PC-3 (cell line): ENCODE data around the gene GAD1. TPM values are rescaled to one million over a fixed set of nuclear protein-coding genes. Genes with fewer than 3 reads are reported as not detected.

ENCODE experiments used
- ATAC-seq: fragments of 200-7000 bp; cut with Tn5 transposase; 2 replicates; pipeline ENCODE4 v1.9.1; 2020; ENCODE audit warnings: mild to moderate bottlenecking, moderate library complexity
- BruUV-seq: library from RNA; stranded (reverse); fragments of 400-500 nt; replicated peaks from 2 replicates; lab custom pipeline; 2021; lab: Mats Ljungman, UMichigan
- CTCF ChIA-PET: fragments of 300-600 bp; sonication (Branson Sonifier 250); formaldehyde crosslinking; loops from one replicate; lab custom pipeline; 2022; ENCODE audit warnings: antibody characterized with exemption; lab: Charles Lee
- POLR2A ChIA-PET: fragments of 300-600 bp; sonication (Branson Sonifier 250); formaldehyde crosslinking; loops from one replicate; lab custom pipeline; 2022; ENCODE audit warnings: antibody characterized with exemption; ENCODE audit not compliant: unreplicated experiment; lab: Charles Lee
- DNase-seq: peaks from one replicate; pipeline ENCODE4 v3.0.0-alpha.2; 2015
- H2AFZ ChIP-seq: fragments of 300-600 bp; sonication (generic); 2 replicates; pipeline ENCODE4 v1.6.0; 2016; ENCODE audit warnings: antibody characterized with exemption, low read length
- H3F3A ChIP-seq: fragments of 300-600 bp; sonication (generic); one replicate; pipeline ENCODE4 v1.6.0; 2017; ENCODE audit warnings: antibody characterized with exemption, low read length, control low read depth, mild to moderate bottlenecking; ENCODE audit not compliant: unreplicated experiment
- H3K27ac ChIP-seq: fragments of 300-600 bp; sonication (generic); 2 replicates; pipeline ENCODE4 v1.5.1; 2016; ENCODE audit warnings: mild to moderate bottlenecking, low read length
- H3K27me3 ChIP-seq: fragments of 300-600 bp; sonication (generic); 2 replicates; pipeline ENCODE4 v1.6.1; 2016; ENCODE audit warnings: low read length, mixed read lengths
- H3K36me3 ChIP-seq: fragments of 300-600 bp; sonication (generic); 2 replicates; pipeline ENCODE4 v1.6.1; 2016; ENCODE audit warnings: low read depth, mixed run types, low read length, mixed read lengths
- H3K4me1 ChIP-seq: fragments of 300-600 bp; sonication (generic); 2 replicates; pipeline ENCODE4 v1.5.1; 2016; ENCODE audit warnings: low read length; ENCODE audit not compliant: insufficient read depth
- H3K4me2 ChIP-seq: fragments of 300-600 bp; sonication (generic); 2 replicates; pipeline ENCODE4 v1.6.0; 2016; ENCODE audit warnings: low read length
- H3K4me3 ChIP-seq: fragments of 300-600 bp; sonication (generic); 2 replicates; pipeline ENCODE4 v1.5.1; 2016; ENCODE audit warnings: mild to moderate bottlenecking, low read length, mixed read lengths
- H3K79me2 ChIP-seq: fragments of 300-600 bp; sonication (generic); 2 replicates; pipeline ENCODE4 v1.6.1; 2017; ENCODE audit warnings: low read length, mixed read lengths
- H3K9ac ChIP-seq: fragments of 300-600 bp; sonication (generic); 2 replicates; pipeline ENCODE4 v1.6.0; 2016; ENCODE audit warnings: mild to moderate bottlenecking, low read length
- H3K9me2 ChIP-seq: fragments of 300-600 bp; sonication (generic); replicated peaks from 2 replicates; pipeline ENCODE4 v1.6.1; 2016; ENCODE audit warnings: mixed run types, low read length, mixed read lengths
- H3K9me3 ChIP-seq: fragments of 300-600 bp; sonication (generic); 2 replicates; pipeline ENCODE4 v1.6.1; 2016; ENCODE audit warnings: low read length, mixed read lengths
- H4K20me1 ChIP-seq: fragments of 300-600 bp; sonication (generic); 2 replicates; pipeline ENCODE4 v1.6.1; 2016; ENCODE audit warnings: low read length, mixed read lengths
- CTCF ChIP-seq: fragments of 300-600 bp; sonication (generic); conservative IDR thresholded peaks from 2 replicates; pipeline ENCODE4 v1.5.1; 2017; ENCODE audit warnings: antibody characterized with exemption, low read depth, mild to moderate bottlenecking, low read length
- EZH2 ChIP-seq: fragments of 300-600 bp; sonication (generic); IDR thresholded peaks from one replicate; pipeline ENCODE4 v1.6.1; 2017; ENCODE audit warnings: antibody characterized with exemption, mild to moderate bottlenecking, low read length; ENCODE audit not compliant: unreplicated experiment
- EZH2phosphoT487 ChIP-seq: fragments of 300-600 bp; sonication (generic); IDR thresholded peaks from 2 replicates; pipeline ENCODE4 v1.6.1; 2018; ENCODE audit warnings: mild to moderate bottlenecking, antibody characterized with exemption, low read length, borderline replicate concordance
- intact Hi-C: fragments of 100-400 bp; cut with micrococcal nuclease; formaldehyde crosslinking; loops from 2 replicates; pipeline ENCODE4 v1.9.0; 2023
- total RNA-seq: library from RNA; depleted of rRNA; stranded (reverse); fragments of >200 nt; gene quantifications from 2 replicates; pipeline ENCODE4 v1.2.3, GENCODE V29; 2014

GAD1 gene
- total RNA-seq, 1 experiment from 2014 or later, result 10.6 TPM

- Histone ChIP-seq H3K27me3 (no peaks in the 10 kb centered on the region), H3K9ac (no peak overlapping the region), H3K79me2 (no peaks in the 10 kb centered on the region), H2AFZ (no peak overlapping the region), H4K20me1 (no peaks in the 10 kb centered on the region), H3F3A (no peaks in the 10 kb centered on the region), H3K9me2 (no peaks in the 10 kb centered on the region), H3K4me2 (peak overlapping the region; percentile 93), H3K4me3 (no peak overlapping the region), H3K36me3 (no peaks in the 10 kb centered on the region), H3K4me1 (peaks cover 7% of the 10 kb centered on the region; the same call in 1 of the 2 replicates), H3K27ac (no peak overlapping the region), H3K9me3 (no peaks in the 10 kb centered on the region)
- no peak for DNase-seq
- no peak for TF ChIP-seq EZH2phosphoT487
- ChIA-PET POLR2A (no interaction called here), CTCF (no interaction called here)
- no TSS peak for BruUV-seq
- ATAC-seq, result no peak
- intact Hi-C loops, result no loop called here
Observed at GRCh38 chr2:170772295-170772694, 44.4 kb upstream of the GAD1 start.

- no peak for ATAC-seq
- no peaks in the 10 kb centered on the region for H3K27me3 ChIP-seq
Observed at GRCh38 chr2:170774074-170774473, 42.6 kb upstream of the GAD1 start.

GRCh38 chr2:170778900-170779299 is 37.8 kb upstream of the GAD1 start:
- ATAC-seq (no peak), DNase-seq (no peak)
- CTCF ChIA-PET, result no interaction called here
- BruUV-seq, result no TSS peak
- H3K9ac ChIP-seq, result no peak overlapping the region
- H3K27me3 ChIP-seq, result no peaks in the 10 kb centered on the region
- H3K4me2 ChIP-seq, result no peak overlapping the region
- no peaks in the 10 kb centered on the region for H3K4me1 ChIP-seq
- H4K20me1 ChIP-seq, result no peaks in the 10 kb centered on the region
- H3F3A ChIP-seq, result no peaks in the 10 kb centered on the region
- TF ChIP-seq EZH2phosphoT487, result no peak
- TF ChIP-seq EZH2, result no peak
- no peak for TF ChIP-seq CTCF
- H3K36me3 ChIP-seq, result no peaks in the 10 kb centered on the region
- POLR2A ChIA-PET, result no interaction called here
- no peak overlapping the region for H3K4me3 ChIP-seq
- H3K27ac ChIP-seq, result no peak overlapping the region
- H3K9me3 ChIP-seq, result no peaks in the 10 kb centered on the region
- intact Hi-C loops, result no loop called here
- H2AFZ ChIP-seq, result no peak overlapping the region
- no peaks in the 10 kb centered on the region for H3K79me2 ChIP-seq
- no peaks in the 10 kb centered on the region for H3K9me2 ChIP-seq

More at GRCh38 chr2:170774074-170774473, 42.6 kb upstream of the GAD1 start:
- Histone ChIP-seq H3K4me3 (no peak overlapping the region), H3K36me3 (no peaks in the 10 kb centered on the region), H3K4me1 (peaks cover 7% of the 10 kb centered on the region; the same call in 1 of the 2 replicates), H3K27ac (no peak overlapping the region), H4K20me1 (no peaks in the 10 kb centered on the region), H3F3A (no peaks in the 10 kb centered on the region), H2AFZ (no peak overlapping the region), H3K79me2 (no peaks in the 10 kb centered on the region), H3K9ac (no peak overlapping the region), H3K9me2 (no peaks in the 10 kb centered on the region), H3K4me2 (no peak overlapping the region), H3K9me3 (no peaks in the 10 kb centered on the region)
- ChIA-PET CTCF (no interaction called here), POLR2A (no interaction called here)
- TF ChIP-seq CTCF (no peak), EZH2phosphoT487 (no peak), EZH2 (no peak)
- no peak for DNase-seq
- intact Hi-C loops, result no loop called here
- no TSS peak for BruUV-seq
